Activated effector memory CD4-positive, alpha-beta T cell treated with Interleukin-2 at 50 U/mL for 16 hours (primary cell): ENCODE measurements around the gene RYR2.
"Not testable (repeated sequence)": the region's sequence is repeated elsewhere in the genome, so short reads cannot be mapped to it uniquely, and the experiment has no call there.

Source experiments
- DNase-seq: peaks from one replicate; pipeline ENCODE4 v3.0.0-alpha.2; 2020

The RYR2 gene

GRCh38 chr1:237817277-237817676 lies 775.3 kb downstream of the RYR2 start:
- no peak for DNase-seq

- not testable (repeated sequence) for DNase-seq
Measured at GRCh38 chr1:237820634-237821033, 778.6 kb downstream of the RYR2 start.

- no peak for DNase-seq
Measured at GRCh38 chr1:237832858-237833257, 790.9 kb downstream of the RYR2 start.

GRCh38 chr1:237834048-237834447 lies 792.1 kb downstream of the RYR2 start:
- no peak for DNase-seq

- no peak for DNase-seq
Measured at GRCh38 chr1:237834461-237834860, 792.5 kb downstream of the RYR2 start.

- no peak for DNase-seq
Measured at GRCh38 chr1:237838320-237838719, 796.3 kb downstream of the RYR2 start.

- no peak for DNase-seq
Measured at GRCh38 chr1:237838904-237839534, 797.0 kb downstream of the RYR2 start.

GRCh38 chr1:237841485-237841884 lies 799.5 kb downstream of the RYR2 start:
- DNase-seq, result no peak

- DNase-seq, result not testable (repeated sequence)
Measured at GRCh38 chr1:237843516-237843915, 801.5 kb downstream of the RYR2 start.

- DNase-seq, result no peak
Measured at GRCh38 chr1:237851210-237851845, 809.3 kb downstream of the RYR2 start.

- DNase-seq, result no peak
Measured at GRCh38 chr1:237852342-237852741, 810.4 kb downstream of the RYR2 start.

GRCh38 chr1:237857455-237857854 lies 815.5 kb downstream of the RYR2 start:
- no peak for DNase-seq

GRCh38 chr1:237858992-237859391 lies 817.0 kb downstream of the RYR2 start:
- no peak for DNase-seq

GRCh38 chr1:237861944-237862343 lies 820.0 kb downstream of the RYR2 start:
- no peak for DNase-seq

GRCh38 chr1:237863234-237863633 lies 821.2 kb downstream of the RYR2 start:
- no peak for DNase-seq

GRCh38 chr1:237864338-237865244 lies 822.6 kb downstream of the RYR2 start:
- DNase-seq, result no peak

GRCh38 chr1:237867380-237867888 lies 825.5 kb downstream of the RYR2 start:
- DNase-seq, result no peak

- no peak for DNase-seq
Measured at GRCh38 chr1:237868817-237869600, 827.0 kb downstream of the RYR2 start.

- no peak for DNase-seq
Measured at GRCh38 chr1:237873487-237874211, 831.7 kb downstream of the RYR2 start.

GRCh38 chr1:237875291-237875690 lies 833.3 kb downstream of the RYR2 start:
- DNase-seq, result no peak

- DNase-seq, result no peak
Measured at GRCh38 chr1:237877631-237878030, 835.6 kb downstream of the RYR2 start.

GRCh38 chr1:237878406-237878805 lies 836.4 kb downstream of the RYR2 start:
- no peak for DNase-seq
